GM04504 (cell line): ENCODE measurements around the gene SLC44A3.
A peak's percentile ranks its signal among the peaks of the same experiment; 100 is the strongest.

Source experiments
- DNase-seq: peaks from one replicate; pipeline ENCODE4 v3.0.0-alpha.2; 2012; ENCODE audit warnings: low read depth

Gene SLC44A3

DNA sequence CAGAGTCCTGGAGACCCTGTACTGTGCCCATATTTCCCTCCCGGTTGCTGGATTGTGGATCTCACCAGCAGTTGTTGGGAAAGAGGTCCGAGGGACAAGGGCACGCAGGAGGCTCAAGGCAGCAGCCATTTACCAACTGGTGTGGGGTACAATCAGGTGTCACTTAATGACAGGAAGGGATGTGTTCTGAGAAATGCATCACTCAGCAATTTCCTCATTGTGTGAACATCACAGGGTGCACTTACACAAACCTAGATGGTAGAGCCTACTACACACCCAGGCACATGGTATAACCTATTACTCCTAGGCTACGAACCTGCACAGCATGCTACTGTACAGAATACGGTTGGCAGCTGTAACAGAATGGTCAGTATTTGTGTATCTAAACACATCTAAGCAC is 20.7 kb downstream of the SLC44A3 start:
- DNase-seq = no peak

- no peak for DNase-seq
Measured at GRCh38 chr1:94843430-94843829, 23.3 kb downstream of the SLC44A3 start.

DNA sequence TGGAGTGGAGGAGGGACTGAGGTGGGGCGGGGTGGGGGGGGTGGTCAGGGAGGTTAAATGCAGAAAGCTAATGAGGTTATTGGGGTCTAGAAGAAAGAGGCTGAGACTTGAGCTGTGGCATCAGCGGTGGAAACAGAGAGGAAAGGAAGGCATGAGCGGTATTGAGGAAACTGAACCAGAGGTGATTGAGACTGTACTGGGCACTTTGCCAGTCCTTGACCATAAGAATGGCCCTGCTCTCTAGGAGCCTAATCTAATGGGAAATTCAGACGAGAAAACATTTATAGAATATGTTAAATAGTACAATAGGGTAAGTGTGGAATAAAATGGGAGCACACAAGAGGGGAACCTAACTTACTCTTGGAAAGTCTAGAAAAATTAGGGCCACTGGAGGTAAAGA is 23.7 kb downstream of the SLC44A3 start:
- DNase-seq = no peak

DNA sequence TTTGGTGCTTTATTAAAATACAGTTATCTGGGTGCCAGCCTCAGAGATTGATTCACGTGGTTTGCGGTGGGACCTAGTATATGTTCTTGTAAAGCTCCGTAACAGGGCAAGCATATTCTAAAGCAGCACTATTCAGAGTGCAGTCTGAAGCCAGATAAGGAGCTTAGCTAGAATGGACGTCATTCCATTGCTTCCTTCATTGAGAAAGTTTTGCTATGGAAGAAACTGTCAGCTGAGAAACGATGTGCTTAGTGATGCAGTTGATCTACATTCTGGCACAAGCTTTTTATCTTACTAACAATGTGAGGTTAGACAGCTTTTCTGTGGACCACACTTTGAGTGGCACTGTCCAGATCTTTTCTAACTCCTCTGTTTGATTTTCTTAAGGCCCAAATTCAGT is 26.2 kb downstream of the SLC44A3 start:
- DNase-seq = no peak

DNA sequence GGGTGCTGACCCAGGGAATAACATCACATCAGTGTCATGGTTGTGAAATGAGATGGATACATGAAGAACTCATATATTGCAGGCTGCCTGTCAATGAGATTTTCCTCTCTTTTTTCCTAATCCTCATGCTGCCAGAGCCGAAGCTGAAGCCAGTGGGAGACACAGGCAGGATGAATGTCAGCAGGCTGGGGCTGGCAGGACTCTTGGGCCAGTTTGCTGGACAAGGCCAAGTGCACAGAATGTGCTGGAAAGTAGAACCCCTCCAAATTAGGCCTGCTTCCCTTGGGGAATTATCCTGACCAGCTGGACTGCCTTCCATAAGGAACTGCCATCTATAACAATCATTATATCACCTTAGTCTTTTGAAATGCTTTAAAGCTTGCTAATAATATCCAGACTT is 31.4 kb downstream of the SLC44A3 start:
- DNase-seq = no peak

DNA sequence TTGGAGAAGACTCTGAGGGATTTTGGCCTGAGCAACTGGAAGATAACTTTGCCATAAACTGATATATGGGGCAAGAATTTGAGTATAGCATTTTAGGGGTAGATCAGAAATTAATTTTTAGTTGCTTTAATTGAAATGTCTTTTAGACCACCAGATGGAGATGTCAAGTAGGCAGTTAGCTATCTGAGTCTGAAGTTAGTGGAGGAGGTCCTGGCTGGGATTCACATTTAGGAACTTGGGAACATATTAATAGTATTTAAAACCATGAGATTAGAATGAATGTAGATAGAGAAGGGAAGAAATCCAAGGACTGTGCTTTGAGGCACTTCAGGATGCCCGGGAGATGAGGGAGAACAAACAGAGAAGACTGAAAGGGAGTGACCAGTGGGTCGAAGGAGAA is 32.6 kb downstream of the SLC44A3 start:
- DNase-seq = no peak

DNA sequence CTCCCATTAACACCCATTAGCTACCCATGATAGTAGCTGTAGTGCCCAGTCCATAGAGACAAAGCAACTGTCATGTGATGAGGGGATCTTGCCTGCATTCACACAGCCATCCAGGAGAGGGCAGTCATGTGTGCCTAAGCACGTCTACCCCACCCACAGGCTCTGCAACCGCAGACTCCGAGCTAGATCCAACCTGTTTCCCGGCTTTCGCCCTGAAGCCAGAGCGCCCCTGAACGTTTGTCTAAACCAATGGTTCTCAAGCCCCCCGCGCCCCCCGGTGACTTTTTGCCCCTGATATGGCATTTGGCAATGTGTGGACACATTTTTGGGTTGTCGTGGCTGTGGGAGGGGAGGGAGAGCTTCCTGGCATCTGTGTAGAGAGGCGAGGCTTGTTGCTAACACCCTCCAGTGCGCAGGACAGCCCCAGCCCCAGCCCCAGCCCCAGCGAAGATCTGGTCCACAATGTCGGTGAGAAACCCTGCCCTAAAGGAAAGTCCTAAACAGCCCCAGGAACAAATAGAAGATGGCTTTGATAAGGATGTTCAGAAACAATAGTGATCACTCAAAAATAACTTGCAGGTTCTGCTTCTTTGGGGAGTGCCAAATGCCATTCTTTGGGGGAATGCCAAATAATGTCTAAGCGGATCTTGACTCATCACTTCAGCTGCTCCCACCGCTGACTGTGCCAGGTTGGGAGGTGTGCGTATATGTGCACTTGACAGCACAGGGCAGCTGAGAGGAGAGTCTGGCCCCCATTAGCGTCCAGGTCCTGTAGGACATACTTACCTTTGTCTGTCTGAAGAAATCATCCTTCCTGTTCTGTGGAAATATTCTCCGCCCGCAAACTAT is 34.5 kb downstream of the SLC44A3 start:
- peak; percentile 77 for DNase-seq

- no peak for DNase-seq
Measured at GRCh38 chr1:94855307-94855700, 35.1 kb downstream of the SLC44A3 start.

GRCh38 chr1:94856004-94856403 is 35.8 kb downstream of the SLC44A3 start:
- DNase-seq = no peak

DNA sequence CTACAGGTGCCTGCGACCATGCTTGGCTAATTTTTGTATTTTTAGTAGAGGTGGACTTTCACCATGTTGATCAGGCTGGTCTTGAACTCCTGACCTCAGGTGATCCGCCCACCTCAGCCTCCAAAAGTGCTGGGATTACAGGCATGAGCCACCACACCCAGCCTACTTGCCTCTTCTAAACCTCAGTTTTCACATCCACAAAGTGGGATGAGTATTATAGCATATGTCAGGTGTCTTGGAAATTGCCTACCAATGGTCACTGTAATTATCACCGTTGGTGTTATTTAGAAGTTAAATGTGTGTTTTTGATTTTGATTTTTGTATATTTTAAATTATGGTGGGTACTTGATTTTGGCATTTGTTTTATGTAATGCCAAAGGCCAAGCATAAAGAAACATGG is 36.7 kb downstream of the SLC44A3 start:
- no peak for DNase-seq

GRCh38 chr1:94858276-94858675 is 38.1 kb downstream of the SLC44A3 start:
- DNase-seq = no peak

GRCh38 chr1:94859174-94859573 is 39.0 kb downstream of the SLC44A3 start:
- DNase-seq = no peak

- no peak for DNase-seq
Measured at GRCh38 chr1:94862718-94863117, 42.6 kb downstream of the SLC44A3 start.

- peak; percentile 52 for DNase-seq
Measured at GRCh38 chr1:94863297-94863911, 43.2 kb downstream of the SLC44A3 start.

DNA sequence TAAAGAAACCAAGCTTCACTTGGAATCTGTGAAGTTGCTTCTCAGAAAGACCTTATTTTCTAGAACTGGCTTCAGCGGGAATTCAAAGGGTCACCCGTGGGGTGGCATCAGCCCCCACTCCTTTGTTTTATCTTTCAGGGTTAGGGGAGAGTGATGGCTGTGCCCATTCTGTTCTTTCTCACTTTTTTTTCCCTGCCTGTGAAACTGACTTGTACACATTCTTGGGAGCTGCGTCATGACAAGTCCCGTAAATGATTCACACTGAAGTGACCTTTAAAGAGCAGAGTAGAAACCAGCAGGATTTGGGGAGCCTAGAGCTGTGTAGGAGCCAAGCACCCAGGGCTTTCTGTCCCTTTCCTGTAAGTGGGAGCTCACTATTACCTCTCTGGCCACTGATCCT is 43.8 kb downstream of the SLC44A3 start:
- peak; percentile 73 for DNase-seq

DNA sequence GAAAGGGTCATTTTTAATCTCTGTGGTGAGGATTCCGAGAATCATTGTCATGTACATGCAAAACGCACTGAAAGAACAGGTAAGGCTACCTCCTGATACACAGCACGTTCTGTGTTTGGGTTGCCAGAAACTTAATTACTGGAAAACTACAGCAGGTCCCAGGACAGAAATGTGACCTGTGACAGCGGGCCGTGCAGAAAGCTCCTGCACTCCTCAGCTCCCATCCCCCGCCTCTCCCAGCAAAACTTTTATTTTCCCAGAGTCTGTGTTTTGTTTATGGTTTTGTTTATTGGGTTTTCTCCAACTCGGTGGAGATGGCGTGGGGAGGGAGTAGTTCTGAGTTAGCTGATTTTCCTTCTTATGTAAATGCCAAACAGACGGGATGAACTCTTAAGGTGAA is 44.7 kb downstream of the SLC44A3 start:
- DNase-seq = peak; percentile 30

GRCh38 chr1:94865360-94865759 is 45.2 kb downstream of the SLC44A3 start:
- peak; percentile 60 for DNase-seq

- DNase-seq = no peak
Measured at GRCh38 chr1:94866164-94866807, 46.1 kb downstream of the SLC44A3 start.

- DNase-seq = no peak
Measured at GRCh38 chr1:94871031-94871430, 50.9 kb downstream of the SLC44A3 start.

DNA sequence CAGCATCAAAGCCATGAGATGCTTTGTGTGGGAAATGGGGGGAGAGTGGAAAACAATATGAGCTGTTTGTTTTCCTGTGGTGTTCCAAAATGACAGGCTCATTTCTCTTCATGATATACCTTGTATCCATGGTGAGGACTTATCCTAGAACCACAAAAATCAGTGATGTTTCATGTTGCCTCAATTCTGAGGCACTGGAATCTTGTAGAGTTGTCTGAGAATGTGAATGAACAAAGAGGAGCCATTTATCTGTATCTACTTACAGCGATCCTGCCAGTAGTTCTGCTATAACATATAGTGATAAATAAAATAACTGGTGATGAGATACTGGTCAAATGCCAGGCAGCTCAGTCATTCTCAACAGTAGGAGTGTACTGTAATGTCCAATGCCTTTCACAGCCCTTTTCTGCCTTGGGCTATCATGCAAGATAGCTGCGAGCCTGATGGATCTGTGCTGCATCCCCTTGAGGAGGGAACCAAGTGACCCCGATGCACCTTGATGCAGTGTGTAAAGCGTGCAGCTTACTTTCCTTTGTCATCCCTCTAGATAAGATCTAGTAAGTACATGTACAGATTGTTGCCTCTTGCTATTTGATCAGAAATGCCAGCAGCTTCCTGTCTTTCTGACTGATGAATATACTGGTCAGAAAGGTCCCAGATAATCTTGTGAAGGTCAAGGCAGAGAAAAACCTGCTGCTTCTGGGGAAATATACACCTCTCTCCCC is 52.8 kb downstream of the SLC44A3 start:
- DNase-seq = no peak

DNA sequence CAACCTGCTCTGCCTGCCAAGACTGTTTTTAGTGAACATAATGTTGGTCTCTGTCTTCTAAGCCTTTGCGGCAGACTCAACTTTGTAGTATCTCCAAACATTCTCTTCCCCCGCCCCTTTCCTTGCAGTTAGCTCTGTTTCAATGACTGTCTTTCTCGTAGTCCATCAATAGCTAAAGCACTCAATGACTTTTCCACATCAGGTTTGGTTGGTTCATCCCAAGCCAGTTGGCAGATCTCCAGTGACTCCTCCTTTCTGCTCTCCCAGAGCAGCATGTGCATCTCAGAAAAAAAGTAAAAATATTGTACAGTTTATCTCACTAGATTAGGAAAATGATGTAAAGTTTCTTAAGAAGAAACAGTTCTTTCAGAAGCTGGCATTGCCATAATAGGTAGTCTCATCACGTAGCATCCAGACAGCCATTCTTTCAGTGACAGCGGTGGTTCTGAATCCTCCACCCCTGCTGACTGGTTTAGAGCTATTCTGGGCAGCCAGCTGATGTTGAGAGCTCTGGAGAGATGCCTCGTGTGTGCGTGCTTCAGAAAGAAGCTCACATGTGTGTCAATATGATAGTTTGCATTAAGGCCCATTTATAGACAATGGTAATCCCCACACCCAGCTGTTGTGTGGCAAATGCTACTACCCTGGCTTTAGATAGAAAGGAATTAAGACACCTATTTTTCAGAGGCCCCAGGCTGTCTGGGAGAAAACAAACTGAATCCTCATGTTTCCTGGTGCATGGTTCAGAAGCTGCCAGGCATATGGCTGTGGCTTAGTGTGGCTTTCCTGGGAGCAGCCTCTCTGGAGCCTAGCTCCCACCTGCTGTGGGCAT is 53.6 kb downstream of the SLC44A3 start:
- DNase-seq = no peak

GRCh38 chr1:94874423-94874822 is 54.3 kb downstream of the SLC44A3 start:
- no peak for DNase-seq
